HL-60/S4 treated with phorbol 12-myristate 13-acetate at 8.2 ng/mL for 4 days and 3 days (cell line): ENCODE results near the gene USP2.

ENCODE experiments used
- in situ Hi-C: fragments of 300-500 bp; cut with MboI; formaldehyde crosslinking; loops from 2 replicates; pipeline ENCODE4 v1.15.0; 2022; ENCODE audit warnings: low sequenced_read_pairs

USP2 gene

DNA sequence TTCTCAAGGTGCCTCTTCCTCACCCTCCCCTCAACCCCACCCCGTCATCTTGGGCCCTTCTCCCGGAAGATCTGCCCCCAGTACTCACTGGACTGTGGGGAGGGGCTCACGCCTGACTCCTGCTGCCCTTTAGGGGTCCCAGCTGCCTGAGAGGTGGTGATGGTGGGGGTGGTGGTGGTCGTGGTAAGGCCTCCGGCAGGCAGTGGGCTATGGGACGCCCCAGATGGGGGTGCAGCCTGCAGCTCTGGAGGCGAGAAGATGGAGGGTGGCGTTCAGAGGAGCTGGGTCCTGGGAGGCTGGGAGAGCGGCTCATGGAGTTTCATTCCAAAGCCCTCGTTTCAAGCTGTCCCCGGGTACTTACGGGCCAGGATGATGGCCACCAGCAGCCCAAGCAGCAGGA lies 35.8 kb downstream of the USP2 start:
- in situ Hi-C loops = no loop called here

DNA sequence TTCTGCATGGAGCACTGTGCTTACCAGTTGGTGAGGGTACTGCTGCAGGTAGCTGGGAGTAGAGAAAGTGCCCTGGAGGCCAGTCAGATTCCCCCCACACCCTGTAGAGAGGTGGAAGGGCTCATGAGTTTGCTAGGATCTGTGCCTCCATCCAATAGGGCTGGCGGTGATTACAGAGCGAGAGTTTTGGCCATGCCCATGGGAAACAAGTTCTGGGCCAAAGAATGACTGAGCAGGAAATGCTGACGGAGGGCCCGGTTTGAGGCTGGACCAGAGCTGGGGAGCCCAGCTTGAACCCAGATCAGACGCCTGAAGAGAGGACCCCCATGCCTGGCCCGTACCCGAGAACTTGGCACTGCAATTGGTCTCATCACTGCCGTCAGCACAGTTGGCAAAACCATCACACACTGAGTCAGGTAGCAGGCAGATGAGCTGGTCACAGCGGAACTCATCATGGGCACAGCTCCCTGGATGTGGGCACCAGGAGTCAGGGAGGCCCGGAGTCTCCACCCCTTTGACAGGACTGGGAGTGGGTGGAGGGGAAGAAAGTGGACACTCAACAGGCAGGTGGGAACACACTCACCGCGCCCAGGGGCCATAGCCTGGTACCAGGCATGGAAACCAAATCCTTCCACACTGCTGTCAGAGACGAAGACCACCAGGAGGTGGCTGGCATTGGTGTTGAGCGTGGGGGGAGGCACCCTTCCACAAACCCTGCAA lies 37.0 kb downstream of the USP2 start:
- in situ Hi-C loops = no loop called here

DNA sequence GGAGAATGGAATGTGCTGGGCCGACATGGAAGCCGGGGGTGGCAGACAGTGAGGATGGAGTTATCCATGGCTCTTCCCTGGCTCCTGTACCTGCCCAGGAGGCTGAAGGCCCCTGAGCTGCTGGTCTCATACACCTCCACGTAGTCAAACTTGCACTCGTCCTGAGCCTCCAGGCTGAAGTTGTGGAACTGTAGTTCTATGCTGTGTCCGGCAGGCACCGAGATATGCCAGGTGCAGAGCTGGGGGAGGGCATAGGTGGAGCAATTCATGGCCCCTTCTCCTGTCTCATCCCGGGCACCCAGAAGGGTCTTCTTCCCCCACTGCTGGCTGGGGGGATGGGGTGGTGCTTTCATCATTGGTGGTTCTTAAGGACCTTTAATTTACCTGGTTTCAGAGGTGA lies 37.8 kb downstream of the USP2 start:
- in situ Hi-C loops = no loop called here

DNA sequence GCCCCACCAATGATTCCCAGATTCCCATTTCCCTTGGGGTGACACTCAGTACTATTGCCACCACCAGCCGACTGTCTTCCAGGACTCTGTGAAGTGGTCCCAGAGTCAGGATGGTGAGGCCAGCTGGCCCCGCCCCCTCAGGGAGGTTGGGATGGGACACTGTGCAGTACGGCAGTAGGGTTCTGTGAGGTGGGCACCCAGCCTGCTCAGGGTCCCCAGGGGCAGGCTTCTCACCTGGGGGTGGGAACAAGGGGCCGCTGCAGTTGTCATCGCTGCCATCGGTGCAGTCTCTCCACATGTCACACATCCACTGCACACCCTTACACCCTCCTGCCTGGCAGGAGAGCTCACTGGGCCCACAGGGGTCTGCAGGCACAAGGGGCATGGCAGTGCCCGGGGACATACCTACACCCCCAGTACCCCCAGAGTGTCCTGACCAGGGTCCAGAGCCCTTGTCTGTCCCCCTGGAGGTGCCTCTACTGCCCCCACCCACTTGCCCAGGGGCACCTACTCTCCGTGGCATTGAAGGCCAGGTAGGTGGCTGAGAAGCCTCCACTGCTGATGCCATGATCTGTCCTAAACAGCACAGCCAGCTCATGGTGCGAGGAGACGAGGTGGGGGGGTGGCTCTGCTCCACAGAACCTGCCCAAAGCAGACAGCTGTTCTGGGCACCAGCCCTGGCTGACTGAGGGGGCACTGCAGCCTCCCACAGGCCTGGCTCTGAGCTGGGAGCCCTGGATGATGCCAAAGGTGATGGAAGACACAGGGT lies 38.9 kb downstream of the USP2 start:
- in situ Hi-C loops = no loop called here

DNA sequence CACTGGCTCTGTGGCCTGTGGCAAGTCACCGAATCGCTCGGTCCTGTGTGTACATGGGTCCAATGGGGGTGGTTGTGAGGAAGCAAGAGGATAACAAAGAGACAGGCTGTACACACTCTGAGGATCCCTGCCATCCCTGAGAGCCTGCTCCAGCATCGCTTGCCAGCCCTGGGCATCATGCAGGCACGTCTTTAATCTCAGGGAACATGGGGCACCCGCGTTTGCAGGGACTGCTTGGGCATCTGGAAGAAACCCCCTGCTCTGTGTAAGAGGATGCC lies 39.5 kb downstream of the USP2 start:
- in situ Hi-C loops = no loop called here

DNA sequence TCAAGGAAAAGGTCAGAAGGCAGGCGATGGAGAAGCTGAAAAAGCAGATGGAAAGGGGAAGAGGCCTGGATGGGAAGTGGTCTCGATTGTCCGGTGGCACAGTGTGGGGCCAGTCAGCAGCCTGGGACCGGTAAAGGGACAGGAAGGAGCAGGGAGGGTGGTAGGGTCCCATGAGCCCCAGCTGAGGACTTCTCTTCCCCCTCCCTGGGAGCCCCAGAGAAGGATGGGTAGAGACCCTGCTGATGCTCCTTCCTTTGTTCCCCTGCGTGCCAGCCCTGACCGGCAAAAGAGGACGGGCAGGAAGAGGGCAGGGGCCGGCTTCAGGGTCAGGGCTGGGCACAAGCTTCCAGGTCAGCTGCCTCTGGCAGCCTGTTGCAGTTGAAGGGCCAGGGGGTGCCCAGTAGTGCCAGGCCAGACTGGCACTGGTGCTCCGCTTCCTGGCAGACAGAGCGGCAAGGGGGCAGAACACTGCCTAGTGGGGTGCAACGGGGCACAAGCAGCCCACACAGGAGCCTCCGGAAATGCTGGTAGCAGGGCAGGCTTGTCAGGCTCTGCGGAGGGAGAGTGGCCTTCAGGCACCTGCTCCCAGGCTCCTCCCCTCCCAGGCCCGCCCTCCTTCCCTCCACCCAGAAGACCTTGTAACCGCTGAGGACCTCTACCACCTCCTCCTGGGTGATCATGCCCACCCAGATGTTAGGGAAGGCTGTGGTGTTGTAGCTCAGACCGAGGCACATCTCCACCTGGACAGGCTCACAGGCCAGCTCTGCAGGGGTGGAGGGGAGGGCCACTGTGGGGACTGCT lies 40.1 kb downstream of the USP2 start:
- in situ Hi-C loops = no loop called here

DNA sequence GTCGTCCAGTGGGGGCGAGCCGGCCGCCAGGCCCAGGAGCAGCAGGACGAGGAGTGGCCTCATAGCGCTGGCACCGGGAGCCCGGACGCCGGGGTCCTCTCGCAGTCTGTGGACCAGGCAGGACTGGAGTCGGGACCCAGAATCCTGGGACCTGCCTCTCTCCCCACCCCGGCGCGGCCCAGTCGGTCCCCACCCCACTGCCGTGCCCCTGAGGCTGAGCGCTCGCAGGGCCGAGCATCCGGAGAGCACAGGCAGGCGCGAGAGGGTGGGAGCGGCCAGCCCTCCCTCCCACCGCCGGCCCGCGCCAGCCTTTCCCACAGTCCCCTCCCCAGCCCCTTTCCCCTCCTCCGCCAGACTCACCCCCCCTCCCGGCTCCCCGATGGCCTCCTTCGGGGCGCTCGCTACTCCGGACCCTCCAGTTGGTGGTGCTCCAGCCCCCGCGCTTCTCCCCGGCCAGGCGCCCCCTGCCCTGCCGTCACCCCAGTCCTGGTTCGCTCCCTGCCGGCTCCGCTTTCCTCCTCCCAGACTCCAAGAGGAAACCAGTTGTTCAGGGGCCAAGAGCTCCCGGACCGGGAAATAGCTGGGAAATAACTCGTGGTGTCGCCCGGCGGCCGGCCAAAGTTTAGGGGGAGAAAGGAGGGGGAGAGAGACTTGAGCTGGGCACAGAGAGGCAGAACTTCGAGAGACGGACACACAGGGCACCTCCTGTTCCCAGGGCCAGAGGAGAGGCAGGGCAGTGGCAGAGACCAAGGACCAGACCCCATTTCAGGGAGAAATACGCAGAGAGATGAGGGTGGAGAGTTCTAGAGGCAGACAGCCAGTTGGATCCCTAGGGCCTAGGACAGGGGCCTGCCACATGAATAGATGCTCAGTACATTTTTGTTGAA lies 40.9 kb downstream of the USP2 start, which contains the start of gene C1QTNF5:
C1QTNF5 (minus strand) TSS at position 549 of the 887 bp plus-strand sequence; CDS start at position 63, 486 bp downstream.
- in situ Hi-C loops = no loop called here

DNA sequence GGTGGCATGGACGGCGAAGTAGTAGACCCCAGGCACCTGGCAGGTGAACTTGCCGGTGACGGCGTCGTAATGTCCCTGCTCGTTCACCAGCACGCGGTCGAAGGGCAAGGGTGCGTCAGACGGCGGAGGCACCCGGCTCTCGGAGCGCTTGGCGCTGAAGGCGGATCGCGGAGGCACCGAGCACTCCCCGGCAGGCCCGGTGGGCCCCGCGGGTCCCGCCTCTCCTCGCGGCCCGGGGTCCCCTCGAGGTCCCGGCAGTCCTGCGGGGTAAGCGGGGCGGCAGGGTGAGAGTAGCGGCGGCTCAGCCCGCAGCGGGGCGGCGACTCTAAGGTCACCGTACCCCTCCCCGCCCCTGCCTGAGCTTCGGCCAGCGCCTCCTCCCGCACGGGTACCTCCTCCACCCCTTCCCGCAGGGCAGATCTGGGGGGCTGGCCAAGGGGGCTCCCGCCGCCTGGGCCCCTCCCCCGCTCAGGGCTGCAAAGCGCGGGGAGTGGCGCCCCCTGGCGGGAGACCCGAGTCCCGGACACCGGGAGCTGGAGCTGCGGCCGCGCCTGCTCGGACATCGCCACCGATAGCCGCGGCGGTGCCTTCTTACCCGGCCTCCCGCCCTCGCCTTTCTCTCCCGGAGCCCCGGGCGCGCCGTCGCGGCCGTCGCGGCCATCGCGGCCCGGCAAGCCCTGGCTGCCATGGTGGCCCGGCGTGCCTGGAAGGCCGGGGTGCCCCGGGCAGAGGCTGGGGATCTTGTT lies 41.7 kb downstream of the USP2 start:
- in situ Hi-C loops = no loop called here

DNA sequence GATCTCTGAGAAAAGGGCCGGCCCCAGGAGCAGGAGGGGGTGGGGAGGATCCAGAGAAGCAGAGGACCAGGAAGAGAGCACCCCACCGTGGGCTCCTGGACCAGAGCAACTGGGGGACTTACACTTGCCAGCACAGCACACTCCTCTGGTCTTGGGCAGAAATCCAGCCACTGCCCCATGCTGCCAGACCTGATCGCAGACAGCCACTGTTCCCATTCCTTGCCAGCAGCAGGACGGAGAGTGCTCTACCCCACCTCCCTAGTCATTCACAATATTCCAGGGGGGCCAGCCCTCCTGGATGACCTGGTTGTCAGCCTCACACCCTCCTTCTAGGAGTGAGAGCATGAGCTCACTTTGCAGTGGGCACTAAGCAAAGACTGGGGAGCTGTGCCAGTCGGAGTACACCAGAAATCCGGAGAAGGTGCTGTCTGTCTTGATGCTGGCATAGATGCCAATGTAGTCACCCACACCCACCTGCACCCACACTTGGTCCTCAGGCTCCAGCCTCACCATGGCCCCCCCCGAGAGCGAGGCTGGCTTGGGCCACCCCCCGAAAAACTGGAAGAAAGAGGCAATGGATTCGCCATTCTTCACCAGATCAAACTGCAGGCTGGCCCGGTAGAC lies 42.4 kb downstream of the USP2 start:
- in situ Hi-C loops = no loop called here

DNA sequence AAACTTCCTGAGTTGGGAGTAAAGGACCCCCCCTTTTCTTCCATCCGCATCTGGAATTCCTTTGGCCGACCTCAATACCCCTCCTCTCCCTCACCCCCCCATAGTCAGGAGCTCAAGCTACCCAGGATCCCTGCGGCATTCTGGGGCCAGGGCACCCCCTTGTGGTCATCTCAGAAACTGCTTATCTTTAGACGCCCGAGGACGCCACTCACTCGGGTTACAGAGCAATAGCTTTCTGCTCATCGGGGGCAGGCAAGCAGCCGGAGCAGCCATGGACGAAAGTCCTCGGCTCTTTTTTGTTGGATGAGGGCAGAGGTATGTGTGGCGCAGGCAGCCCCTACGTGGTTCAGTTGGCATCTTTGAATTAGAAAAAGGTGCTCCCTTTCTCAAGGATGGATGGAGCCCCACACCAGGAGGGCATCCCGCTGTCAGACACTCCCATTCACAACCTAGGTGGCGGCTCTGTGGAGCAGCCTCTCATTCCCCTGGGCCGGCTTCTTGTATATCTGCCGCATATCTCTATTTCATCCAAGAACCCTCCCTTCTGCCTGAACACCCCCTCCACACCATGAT lies 43.1 kb downstream of the USP2 start:
- in situ Hi-C loops = no loop called here

DNA sequence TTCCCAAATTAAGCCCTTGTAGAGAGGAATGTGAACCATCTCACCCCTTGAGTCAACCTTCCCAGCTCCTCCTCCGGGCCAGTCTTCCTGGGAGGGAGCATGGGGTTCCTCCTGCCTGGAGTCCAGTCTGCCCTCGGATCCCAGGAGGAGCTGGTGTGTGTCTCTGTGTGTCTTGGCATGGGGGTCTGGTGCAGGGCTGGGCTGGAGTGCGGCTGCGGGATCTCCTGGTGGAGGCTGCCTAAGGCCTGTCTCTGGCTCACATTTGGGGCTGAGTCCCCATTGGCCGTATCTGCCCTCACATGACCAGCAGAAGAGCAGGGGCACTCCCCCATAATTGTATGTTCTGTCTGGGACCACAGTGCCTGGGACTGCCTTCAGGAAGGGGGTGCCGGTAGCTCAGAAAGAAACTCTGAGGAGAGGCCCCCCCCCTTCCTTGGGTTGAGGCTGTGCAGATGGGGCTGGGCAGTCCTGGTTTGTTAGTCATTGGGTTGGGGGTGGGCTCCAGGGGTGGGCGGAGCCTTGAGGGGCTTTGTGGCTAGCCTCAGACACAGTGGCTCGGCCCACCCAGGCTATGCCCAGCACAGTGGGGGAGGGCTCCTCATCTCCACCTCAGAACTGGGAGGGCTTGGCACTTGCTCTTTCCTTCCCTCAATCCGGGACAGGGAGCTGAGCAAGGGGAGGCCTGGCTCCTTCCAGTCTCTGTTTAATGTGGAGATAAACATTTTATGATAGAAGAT lies 43.7 kb downstream of the USP2 start:
- in situ Hi-C loops = no loop called here

DNA sequence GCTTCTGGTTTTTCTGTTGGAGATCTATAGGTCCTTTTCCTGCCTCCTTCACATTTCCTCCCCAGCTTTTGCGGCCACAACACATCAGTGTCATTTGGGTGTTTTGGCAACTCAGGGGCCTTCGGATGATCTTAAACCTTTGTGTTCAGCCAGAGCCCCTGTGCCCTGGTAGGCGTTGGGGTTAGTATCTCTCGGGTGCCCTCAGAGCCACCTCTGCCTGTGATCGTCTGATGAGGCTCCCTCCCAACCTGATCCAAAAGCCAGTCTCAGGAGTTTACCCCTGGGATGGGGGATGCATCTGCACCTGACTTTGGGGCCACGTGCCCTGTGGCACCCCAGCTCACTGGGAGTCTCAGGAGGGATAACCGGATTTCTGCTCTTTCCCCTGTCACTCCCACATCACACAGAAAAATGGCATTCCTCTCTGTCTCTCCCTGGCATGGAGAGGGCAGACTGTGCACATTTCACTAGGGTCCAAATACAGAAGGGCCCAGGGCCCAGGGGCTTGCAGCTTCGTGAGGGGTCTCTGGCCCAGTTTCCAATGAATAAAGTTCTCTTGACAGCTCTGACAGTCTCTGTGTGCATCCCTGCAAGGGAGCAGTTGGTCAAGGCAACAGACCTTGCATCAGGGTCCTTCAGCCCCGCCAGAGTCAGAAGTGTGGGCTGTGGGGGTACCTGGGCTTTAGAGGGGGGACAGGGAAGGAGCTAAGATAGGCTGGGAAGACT lies 44.6 kb downstream of the USP2 start:
- in situ Hi-C loops = no loop called here

DNA sequence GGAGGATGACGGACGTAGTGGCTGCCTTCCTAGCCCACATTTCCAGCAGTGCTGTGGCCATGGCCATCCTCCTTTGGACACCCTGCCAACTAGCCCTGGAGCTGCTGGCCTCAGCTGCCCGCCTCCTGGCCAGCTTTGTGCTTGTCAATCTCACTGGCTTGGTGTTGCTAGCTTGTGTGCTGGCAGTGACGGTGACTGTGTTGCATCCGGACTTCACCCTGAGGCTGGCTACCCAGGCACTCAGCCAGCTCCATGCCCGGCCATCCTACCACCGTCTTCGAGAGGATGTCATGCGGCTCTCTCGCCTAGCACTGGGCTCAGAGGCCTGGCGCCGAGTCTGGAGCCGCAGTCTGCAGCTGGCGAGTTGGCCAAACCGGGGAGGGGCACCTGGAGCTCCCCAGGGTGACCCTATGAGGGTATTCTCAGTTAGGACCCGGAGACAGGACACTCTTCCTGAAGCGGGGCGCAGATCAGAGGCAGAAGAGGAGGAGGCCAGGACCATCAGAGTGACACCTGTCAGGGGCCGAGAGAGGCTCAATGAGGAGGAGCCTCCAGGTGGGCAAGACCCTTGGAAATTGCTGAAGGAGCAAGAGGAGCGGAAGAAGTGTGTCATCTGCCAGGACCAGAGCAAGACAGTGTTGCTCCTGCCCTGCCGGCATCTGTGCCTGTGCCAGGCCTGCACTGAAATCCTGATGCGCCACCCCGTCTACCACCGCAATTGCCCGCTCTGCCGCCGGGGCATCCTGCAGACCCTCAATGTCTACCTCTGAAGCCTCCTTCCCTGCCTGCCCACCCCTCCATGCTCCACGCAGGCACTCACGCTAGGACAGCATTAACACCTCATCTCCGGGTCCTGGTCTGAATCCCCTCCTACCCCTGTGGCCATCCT lies 45.6 kb downstream of the USP2 start:
- in situ Hi-C loops = no loop called here

DNA sequence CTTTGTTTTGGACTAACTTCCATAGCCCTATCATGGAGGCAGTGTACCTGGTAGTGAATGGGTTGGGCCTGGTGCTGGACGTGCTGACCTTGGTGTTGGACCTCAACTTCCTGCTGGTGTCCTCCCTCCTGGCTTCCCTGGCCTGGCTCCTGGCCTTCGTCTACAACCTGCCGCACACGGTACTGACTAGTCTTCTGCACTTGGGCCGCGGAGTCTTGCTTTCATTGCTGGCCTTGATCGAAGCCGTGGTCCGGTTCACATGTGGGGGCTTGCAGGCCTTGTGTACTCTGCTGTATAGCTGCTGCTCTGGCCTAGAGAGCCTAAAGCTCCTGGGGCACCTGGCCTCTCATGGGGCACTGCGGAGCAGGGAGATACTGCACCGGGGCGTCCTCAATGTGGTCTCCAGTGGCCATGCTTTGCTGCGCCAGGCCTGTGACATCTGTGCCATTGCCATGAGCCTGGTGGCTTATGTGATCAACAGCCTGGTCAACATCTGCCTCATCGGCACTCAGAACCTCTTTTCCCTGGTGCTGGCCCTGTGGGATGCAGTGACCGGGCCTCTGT lies 46.3 kb downstream of the USP2 start:
- in situ Hi-C loops = no loop called here

DNA sequence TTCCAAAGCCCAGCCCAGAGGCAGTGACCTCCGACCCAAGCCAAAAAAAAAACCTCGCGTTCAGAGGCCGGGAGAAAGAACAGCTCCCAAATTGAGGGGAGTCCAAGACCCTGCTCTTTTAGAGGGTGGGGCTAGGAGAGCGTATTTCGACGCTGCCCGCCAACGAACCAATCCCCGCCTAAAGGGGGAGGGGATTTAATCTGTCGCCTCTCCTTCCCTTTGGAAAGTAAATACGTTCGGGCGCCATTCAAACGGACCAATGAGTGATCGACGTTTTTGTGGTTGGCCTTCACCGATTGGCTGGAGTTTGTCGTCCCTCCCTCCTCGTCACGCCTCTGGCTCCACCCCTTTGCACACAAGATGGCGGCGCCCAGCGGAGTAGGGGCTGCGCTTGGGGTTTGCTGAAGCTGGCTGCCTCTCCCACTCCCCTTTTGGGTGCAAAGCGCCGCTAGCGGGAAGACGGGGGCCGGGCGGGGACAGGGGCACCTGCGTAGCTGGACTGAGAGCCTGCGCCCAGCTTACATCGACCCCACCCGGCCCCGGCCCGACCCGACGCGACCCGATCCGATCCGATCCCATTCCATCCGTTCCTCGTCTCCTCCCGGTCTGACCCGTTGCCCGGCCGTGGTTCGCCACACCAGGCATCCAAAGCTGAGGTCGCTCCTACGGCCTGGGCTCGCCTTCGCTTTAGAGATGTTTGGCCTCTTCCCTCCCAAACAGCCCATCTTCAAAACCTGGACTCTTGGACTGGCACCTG lies 47.1 kb downstream of the USP2 start, which contains the start of gene RNF26:
RNF26 (plus strand) TSS at position 354 of the 757 bp plus-strand sequence. CDS start 596 bp downstream, outside the sequence.
- in situ Hi-C loops = no loop called here
